Retinal pigment epithelial cell (primary cell): ENCODE measurements around the gene PIH1D1.

Experiments
- DNase-seq: peaks from one replicate; pipeline ENCODE4 v3.0.0-alpha.2; 2010; ENCODE audit warnings: low read depth
- H3K4me3 ChIP-seq: 2 replicates; pipeline ENCODE4 v1.5.1; 2011; ENCODE audit warnings: mild to moderate bottlenecking, low read length, control low read depth, moderate library complexity
- CTCF ChIP-seq: conservative IDR thresholded peaks from 2 replicates; pipeline ENCODE4 v1.5.1; 2011; ENCODE audit warnings: low read depth, low read length, control low read depth, inconsistent platforms

The PIH1D1 gene

GRCh38 chr19:49442771-49443365, 8.7 kb downstream of the PIH1D1 start:
- DNase-seq, result peak; percentile 44
- TF ChIP-seq CTCF, result no peak
- H3K4me3 ChIP-seq, result peak overlapping the region; percentile 62

- TF ChIP-seq CTCF, result no peak
- H3K4me3 ChIP-seq, result peak overlapping the region; percentile 62
- DNase-seq, result no peak
These were observed 9.3 kb downstream of the PIH1D1 start for GRCh38 chr19:49442354-49442753.

GRCh38 chr19:49441960-49442350, 9.7 kb downstream of the PIH1D1 start:
- H3K4me3 ChIP-seq, result no peak overlapping the region
- DNase-seq, result no peak
- no peak for TF ChIP-seq CTCF

GRCh38 chr19:49441210-49441959, 10.2 kb downstream of the PIH1D1 start, which contains the start of gene SLC17A7:
Gene SLC17A7, minus strand, starts transcription at chr19:49441527. Its CDS starts 148 bp downstream, at chr19:49441379.
- DNase-seq, result no peak
- no peak for TF ChIP-seq CTCF
- H3K4me3 ChIP-seq, result peak within 1 kb of the TSS; percentile 3

- no peak overlapping the region for H3K4me3 ChIP-seq
- no peak for DNase-seq
- TF ChIP-seq CTCF, result no peak
These were observed 11.0 kb downstream of the PIH1D1 start for GRCh38 chr19:49440439-49441209.

- DNase-seq, result no peak
- H3K4me3 ChIP-seq, result no peak overlapping the region
- TF ChIP-seq CTCF, result no peak
These were observed 11.8 kb downstream of the PIH1D1 start for GRCh38 chr19:49439836-49440235.

- no peak overlapping the region for H3K4me3 ChIP-seq
- TF ChIP-seq CTCF, result no peak
- DNase-seq, result no peak
These were observed 13.4 kb downstream of the PIH1D1 start for GRCh38 chr19:49438261-49438660.
